GM23338 (cell line): ENCODE data around the gene PHRF1. TPM values are rescaled to one million over a fixed set of nuclear protein-coding genes. Genes with fewer than 3 reads are reported as not detected.

Source experiments
- ATAC-seq: fragments of 200-7000 bp; cut with Tn5 transposase; 3 replicates; pipeline ENCODE4 v1.9.1; 2020
- DNase-seq: peaks from one replicate; pipeline ENCODE4 v3.0.0-alpha.2; 2015; ENCODE audit warnings: low spot score
- H2AFZ ChIP-seq: fragments of 200-600 bp; sonication (generic); 2 replicates; pipeline ENCODE4 v1.8.0; 2016; ENCODE audit warnings: antibody characterized with exemption, mild to moderate bottlenecking, moderate library complexity
- H3F3A ChIP-seq: fragments of 200-600 bp; sonication (generic); replicated peaks from 2 replicates; pipeline ENCODE4 v1.8.0; 2017; ENCODE audit warnings: antibody characterized with exemption, mixed run types, low read depth
- H3K27ac ChIP-seq: fragments of 200-600 bp; sonication (generic); 2 replicates; pipeline ENCODE4 v1.6.1; 2016; ENCODE audit warnings: low read depth
- H3K27me3 ChIP-seq: fragments of 200-600 bp; sonication (generic); 2 replicates; pipeline ENCODE4 v1.8.0; 2016; ENCODE audit warnings: mild to moderate bottlenecking, mixed run types, moderate library complexity; ENCODE audit not compliant: insufficient read depth
- H3K36me3 ChIP-seq: fragments of 200-600 bp; sonication (generic); 2 replicates; pipeline ENCODE4 v1.8.0; 2016; ENCODE audit warnings: mild to moderate bottlenecking; ENCODE audit not compliant: insufficient read depth
- H3K4me1 ChIP-seq: fragments of 200-600 bp; sonication (generic); 2 replicates; pipeline ENCODE4 v1.8.0; 2016; ENCODE audit warnings: mild to moderate bottlenecking, moderate library complexity; ENCODE audit not compliant: insufficient read depth
- H3K4me2 ChIP-seq: fragments of 200-600 bp; sonication (generic); 2 replicates; pipeline ENCODE4 v1.7.1; 2017; ENCODE audit warnings: mixed run types
- H3K4me3 ChIP-seq: fragments of 200-600 bp; sonication (generic); 2 replicates; pipeline ENCODE4 v1.6.1; 2016; ENCODE audit warnings: mixed run types
- H3K79me2 ChIP-seq: fragments of 200-600 bp; sonication (generic); replicated peaks from 2 replicates; pipeline ENCODE4 v1.8.0; 2017; ENCODE audit warnings: mild to moderate bottlenecking; ENCODE audit not compliant: insufficient read depth
- H3K9me2 ChIP-seq: fragments of 200-600 bp; sonication (generic); 2 replicates; pipeline ENCODE4 v1.8.0; 2017; ENCODE audit not compliant: insufficient read depth
- H4K20me1 ChIP-seq: fragments of 200-600 bp; sonication (generic); replicated peaks from 2 replicates; pipeline ENCODE4 v1.8.0; 2017; ENCODE audit warnings: mild to moderate bottlenecking; ENCODE audit not compliant: insufficient read depth
- H3K27ac Mint-ChIP-seq: 2 replicates; pipeline ENCODE4 v1.8.0; 2020; ENCODE audit warnings: inconsistent platforms, mild to moderate bottlenecking, moderate library complexity, mixed read lengths
- H3K27me3 Mint-ChIP-seq: 3 replicates; pipeline ENCODE4 v1.8.0; 2022; ENCODE audit warnings: low read depth, mild to moderate bottlenecking, moderate library complexity, mixed read lengths, inconsistent platforms; ENCODE audit not compliant: insufficient read depth, poor library complexity
- H3K36me3 Mint-ChIP-seq: 3 replicates; pipeline ENCODE4 v1.8.0; 2021; ENCODE audit warnings: low read depth, mild to moderate bottlenecking, inconsistent platforms, moderate library complexity, mixed read lengths
- H3K4me1 Mint-ChIP-seq: 3 replicates; pipeline ENCODE4 v1.8.0; 2020; ENCODE audit warnings: mild to moderate bottlenecking, inconsistent platforms, mixed read lengths
- H3K4me3 Mint-ChIP-seq: 3 replicates; pipeline ENCODE4 v1.8.0; 2021; ENCODE audit warnings: moderate library complexity, mild to moderate bottlenecking, inconsistent platforms, mixed read lengths
- H3K9me3 Mint-ChIP-seq: 3 replicates; pipeline ENCODE4 v1.8.0; 2020; ENCODE audit warnings: moderate library complexity, mild to moderate bottlenecking, inconsistent platforms, mixed read lengths
- CTCF ChIP-seq, 2 experiments: fragments of 200-600 bp in 1 of 2; sonication (generic) in 1 of 2; conservative IDR thresholded peaks; 2 replicates each; pipeline versions ENCODE4 v1.5.1 to v1.6.1; 2016 to 2017; ENCODE audit warnings: antibody characterized with exemption in 2 of 2, low read depth in 2 of 2, mild to moderate bottlenecking in 2 of 2, moderate library complexity in 1 of 2
- ETS1 ChIP-seq: IDR thresholded peaks from 2 replicates; pipeline ENCODE4 v1.6.1; 2016; ENCODE audit warnings: antibody characterized with exemption
- EZH2 ChIP-seq: fragments of 200-600 bp; sonication (generic); IDR thresholded peaks from one replicate; pipeline ENCODE4 v1.8.0; 2017; ENCODE audit warnings: antibody characterized with exemption, mild to moderate bottlenecking, low read depth; ENCODE audit not compliant: unreplicated experiment
- JUNB ChIP-seq: IDR thresholded peaks from one replicate; pipeline ENCODE4 v1.6.1; 2016; ENCODE audit warnings: antibody characterized with exemption; ENCODE audit not compliant: unreplicated experiment
- POLR2AphosphoS5 ChIP-seq: IDR thresholded peaks from 2 replicates; pipeline ENCODE4 v1.6.1; 2016; ENCODE audit warnings: antibody characterized with exemption, low read depth
- REST ChIP-seq: IDR thresholded peaks from one replicate; pipeline ENCODE4 v1.6.1; 2018; ENCODE audit warnings: antibody characterized with exemption; ENCODE audit not compliant: unreplicated experiment
- STAT1 ChIP-seq: IDR thresholded peaks from one replicate; pipeline ENCODE4 v1.6.1; 2016; ENCODE audit warnings: antibody characterized with exemption; ENCODE audit not compliant: unreplicated experiment
- ZNF114 ChIP-seq: fragments of 250-450 bp; sonication (Bioruptor Pico); IDR thresholded peaks from 2 replicates; pipeline ENCODE4 v1.5.0; 2020; ENCODE audit warnings: mild to moderate bottlenecking, moderate library complexity
- polyA plus RNA-seq: library from polyadenylated mRNA; unstranded; fragments of >200 nt; fragmentation: Nextera tagmentation; extraction: Ambion mirVana; gene quantifications from 2 replicates; pipeline ENCODE4 v1.2.1, GENCODE V29; 2016
- total RNA-seq: library from RNA; depleted of rRNA; stranded (reverse); fragments of >200 nt; shearing (Covaris generic); gene quantifications from 2 replicates; pipeline ENCODE4 v1.2.3, GENCODE V29; 2014

PHRF1 gene
- total and polyA plus RNA-seq, 2 experiments from 2014 or later = 11.0 to 45.9 TPM

- TF ChIP-seq REST (no peak), JUNB (no peak), CTCF (conservative IDR thresholded peaks at IDR 0.05; ENCODE audit: low read depth in 2 of 2) (no peak)
These were observed 31.5 kb upstream of the PHRF1 start (continued) for GRCh38 chr11:544817-545166.

- ATAC-seq (no peak), DNase-seq (no peak)
- no peaks in the 10 kb centered on the region for H3K9me2 ChIP-seq
- Mint-ChIP-seq H3K4me3 (no peak overlapping the region), H3K9me3 (no peaks in the 10 kb centered on the region), H3K4me1 (no peaks in the 10 kb centered on the region; the same call in 2 of the 3 replicates), H3K27ac (no peak overlapping the region), H3K27me3 (peaks cover 11% of the 10 kb centered on the region), H3K36me3 (peaks cover 3% of the 10 kb centered on the region; the same call in 2 of the 3 replicates)
- H3K79me2 ChIP-seq = no peaks in the 10 kb centered on the region
- H3K4me3 ChIP-seq = no peak overlapping the region
- H3K27ac ChIP-seq = no peak overlapping the region
- no peak overlapping the region for H3K4me2 ChIP-seq
- no peak overlapping the region for H2AFZ ChIP-seq
- no peaks in the 10 kb centered on the region for H3K36me3 ChIP-seq
- TF ChIP-seq STAT1 (no peak), CTCF (conservative IDR thresholded peaks at IDR 0.05; ENCODE audit: low read depth in 2 of 2) (no peak), ETS1 (no peak), POLR2AphosphoS5 (no peak), ZNF114 (CRISPR knock-in tag) (no peak), EZH2 (no peak)
- H3K4me1 ChIP-seq = no peaks in the 10 kb centered on the region
- H3K27me3 ChIP-seq = no peaks in the 10 kb centered on the region
- H3F3A ChIP-seq = no peaks in the 10 kb centered on the region
- H4K20me1 ChIP-seq = no peaks in the 10 kb centered on the region
These were observed 31.1 kb upstream of the PHRF1 start for GRCh38 chr11:545171-545570.
